Choroid plexus epithelial cell (primary cell): ENCODE results near the gene DRC7.
A peak's percentile ranks its signal among the peaks of the same experiment; 100 is the strongest.

Source experiments
- DNase-seq: peaks from one replicate; pipeline ENCODE4 v3.0.0-alpha.2; 2010; ENCODE audit warnings: low read depth
- H3K4me3 ChIP-seq: 2 replicates; pipeline ENCODE4 v1.5.1; 2011; ENCODE audit warnings: low read depth, mild to moderate bottlenecking, control low read depth, low read length, moderate library complexity
- TF ChIP-seq, protein P1 (sequence below): conservative IDR thresholded peaks from 2 replicates; pipeline ENCODE4 v1.5.1; 2011; ENCODE audit warnings: low read depth, mild to moderate bottlenecking, control low read depth, inconsistent platforms, low read length, moderate library complexity

The DRC7 gene

DNA sequence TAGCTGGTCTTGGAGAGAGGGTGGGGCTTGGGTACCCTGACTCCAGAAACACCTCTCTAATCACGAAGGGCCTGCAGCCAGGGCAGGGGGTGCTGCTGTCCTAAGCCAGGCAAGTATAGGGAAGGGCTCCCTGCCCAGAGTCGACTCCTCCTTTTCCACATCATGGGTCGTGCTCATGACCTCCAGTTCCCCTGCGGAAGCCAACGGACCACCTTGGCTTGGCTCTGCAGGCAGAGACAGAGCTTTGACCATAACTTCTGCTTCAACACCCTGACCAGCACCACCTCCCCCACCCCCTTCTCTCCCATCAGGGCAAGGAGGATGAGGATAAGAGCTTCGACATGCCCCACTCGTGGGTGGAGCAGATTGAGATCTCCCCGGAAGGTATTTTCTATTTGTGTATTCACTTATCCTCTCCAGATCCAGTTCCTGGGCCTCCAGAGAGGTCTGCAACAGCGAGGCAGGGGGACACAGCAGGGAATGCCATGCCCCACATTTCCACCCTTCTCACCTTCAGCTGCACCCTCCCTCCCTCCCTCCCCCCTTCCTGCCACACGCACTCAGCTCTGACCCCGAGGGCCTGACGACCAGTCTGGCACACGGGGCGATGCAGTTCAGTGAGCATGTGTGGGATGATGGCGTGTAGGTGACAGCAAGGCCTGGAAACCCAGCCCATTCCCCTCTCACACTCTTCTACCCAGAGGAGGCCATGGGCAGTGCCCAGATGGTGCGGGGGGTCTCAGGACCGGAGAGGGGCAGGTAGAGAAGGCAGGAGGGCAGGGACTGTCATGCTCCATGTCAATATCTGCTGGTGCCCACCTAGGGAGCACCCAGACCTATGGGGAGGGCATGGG lies 27.0 kb downstream of the DRC7 start:
- DNase-seq = no peak
- no peak overlapping the region for H3K4me3 ChIP-seq
- TF ChIP-seq, protein P1, sequence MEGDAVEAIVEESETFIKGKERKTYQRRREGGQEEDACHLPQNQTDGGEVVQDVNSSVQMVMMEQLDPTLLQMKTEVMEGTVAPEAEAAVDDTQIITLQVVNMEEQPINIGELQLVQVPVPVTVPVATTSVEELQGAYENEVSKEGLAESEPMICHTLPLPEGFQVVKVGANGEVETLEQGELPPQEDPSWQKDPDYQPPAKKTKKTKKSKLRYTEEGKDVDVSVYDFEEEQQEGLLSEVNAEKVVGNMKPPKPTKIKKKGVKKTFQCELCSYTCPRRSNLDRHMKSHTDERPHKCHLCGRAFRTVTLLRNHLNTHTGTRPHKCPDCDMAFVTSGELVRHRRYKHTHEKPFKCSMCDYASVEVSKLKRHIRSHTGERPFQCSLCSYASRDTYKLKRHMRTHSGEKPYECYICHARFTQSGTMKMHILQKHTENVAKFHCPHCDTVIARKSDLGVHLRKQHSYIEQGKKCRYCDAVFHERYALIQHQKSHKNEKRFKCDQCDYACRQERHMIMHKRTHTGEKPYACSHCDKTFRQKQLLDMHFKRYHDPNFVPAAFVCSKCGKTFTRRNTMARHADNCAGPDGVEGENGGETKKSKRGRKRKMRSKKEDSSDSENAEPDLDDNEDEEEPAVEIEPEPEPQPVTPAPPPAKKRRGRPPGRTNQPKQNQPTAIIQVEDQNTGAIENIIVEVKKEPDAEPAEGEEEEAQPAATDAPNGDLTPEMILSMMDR = no peak

DNA sequence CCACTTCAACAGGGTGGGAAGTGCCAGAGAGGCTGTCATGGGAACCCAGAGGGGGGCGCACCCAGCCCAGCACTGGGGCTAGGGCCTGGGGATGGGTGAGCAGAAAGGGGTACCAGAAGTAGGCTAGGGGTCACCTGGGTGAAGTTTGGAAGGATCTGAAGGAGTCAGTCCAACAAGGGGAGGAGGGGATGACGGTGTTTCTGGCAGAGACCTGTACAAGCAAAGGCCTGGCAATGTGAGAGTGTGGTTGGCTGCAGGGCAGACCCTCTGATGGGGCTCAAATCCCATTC lies 27.5 kb downstream of the DRC7 start:
- DNase-seq = no peak
- no peak overlapping the region for H3K4me3 ChIP-seq
- TF ChIP-seq, protein P1 = no peak

DNA sequence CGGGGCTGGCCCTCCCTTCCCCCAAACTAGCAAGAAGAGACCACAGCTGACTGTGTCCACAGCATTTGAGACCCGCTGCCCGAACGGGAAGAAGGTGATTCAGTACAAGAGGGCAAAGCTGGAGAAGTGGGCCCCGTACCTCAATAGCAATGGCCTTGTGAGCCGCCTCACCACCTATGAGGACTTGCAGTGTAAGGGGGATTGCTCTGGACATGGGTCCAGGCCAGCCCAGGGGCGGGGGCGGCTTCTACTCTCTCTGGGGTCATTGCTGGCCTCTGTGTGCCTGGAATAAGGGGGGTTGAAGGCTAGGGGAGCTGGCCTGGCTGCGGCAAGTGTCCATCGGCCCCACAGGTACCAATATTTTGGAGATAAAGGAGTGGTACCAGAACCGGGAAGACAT lies 28.0 kb downstream of the DRC7 start:
- TF ChIP-seq, protein P1 = no peak
- H3K4me3 ChIP-seq = no peak overlapping the region
- DNase-seq = no peak

DNA sequence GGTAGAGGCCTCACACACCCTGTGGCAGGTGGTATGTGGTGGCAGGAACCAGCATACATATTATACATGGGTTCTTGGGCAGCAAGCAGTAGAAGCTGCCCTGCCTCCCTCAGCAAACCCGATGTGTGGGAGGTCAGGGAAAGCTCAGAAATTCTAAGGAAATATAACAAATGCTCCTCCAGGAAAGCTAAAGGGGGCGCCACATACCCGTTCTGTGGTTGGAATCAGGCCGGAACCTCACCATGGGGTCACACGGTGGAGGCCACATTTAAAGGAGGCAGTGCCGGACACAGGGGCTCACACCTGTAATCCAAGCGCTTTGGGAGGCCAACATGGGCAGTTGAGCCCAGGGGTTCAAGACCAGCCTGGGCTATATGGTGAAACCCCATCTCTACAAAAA lies 28.6 kb downstream of the DRC7 start:
- TF ChIP-seq, protein P1 = peak; percentile 49
- DNase-seq = peak; percentile 28

DNA sequence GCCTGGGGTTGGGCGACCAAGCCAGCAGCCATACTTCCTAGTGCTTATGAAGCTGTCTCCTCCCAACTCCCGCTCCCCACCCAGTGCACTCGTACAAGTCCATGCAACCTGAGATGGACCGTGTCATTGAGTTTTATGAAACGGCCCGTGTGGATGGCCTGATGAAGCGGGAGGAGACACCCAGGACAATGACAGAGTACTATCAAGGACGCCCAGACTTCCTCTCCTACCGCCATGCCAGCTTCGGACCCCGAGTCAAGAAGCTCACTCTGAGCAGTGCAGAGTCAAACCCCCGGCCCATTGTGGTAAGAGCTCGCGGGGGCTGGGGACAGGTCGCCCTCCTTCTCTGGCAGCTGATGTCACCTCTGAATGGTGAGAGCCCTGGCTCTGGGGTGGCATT lies 29.9 kb downstream of the DRC7 start:
- TF ChIP-seq, protein P1 = no peak
- no peak overlapping the region for H3K4me3 ChIP-seq
- no peak for DNase-seq

More for the DNA sequence above, 28.6 kb downstream of the DRC7 start:
- H3K4me3 ChIP-seq = no peak overlapping the region

DNA sequence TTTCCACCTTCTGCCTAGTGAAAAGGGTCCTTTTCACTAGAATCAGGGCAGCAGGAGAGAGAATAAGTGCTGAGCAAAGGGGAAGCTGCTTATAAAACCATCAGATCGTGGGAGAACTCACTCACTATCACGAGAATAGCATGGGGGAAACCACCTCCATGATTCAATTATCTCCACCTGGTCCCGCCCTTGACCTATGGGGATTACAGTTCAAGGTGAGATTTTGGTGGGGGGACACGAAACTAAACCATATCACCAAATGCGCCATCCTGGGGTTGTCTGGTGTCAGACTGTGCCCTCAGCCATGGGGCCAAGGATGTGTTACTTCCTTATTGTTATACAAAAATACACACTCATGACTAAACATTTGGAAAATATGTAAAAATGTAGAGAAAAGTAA lies 30.5 kb downstream of the DRC7 start:
- TF ChIP-seq, protein P1 = no peak
- no peak for DNase-seq
- no peak overlapping the region for H3K4me3 ChIP-seq

DNA sequence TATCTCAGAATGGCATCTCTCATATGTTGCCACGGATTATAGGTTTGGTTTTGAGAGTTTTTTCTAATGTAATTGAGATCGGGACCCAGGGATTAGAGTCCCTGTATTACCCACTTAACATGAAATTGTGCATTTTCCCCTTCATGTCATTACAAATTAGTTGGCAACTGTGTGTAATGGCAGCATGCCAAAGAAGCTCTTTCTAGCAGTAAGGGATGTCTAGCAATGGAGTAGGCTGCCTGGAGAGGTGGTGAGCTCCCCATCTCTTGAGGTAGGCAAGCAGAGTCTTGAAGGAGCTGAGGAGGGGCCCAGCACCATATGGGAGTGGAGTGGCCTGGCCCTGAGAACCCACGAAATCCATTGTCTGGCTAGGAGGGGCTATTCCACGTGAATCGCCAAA lies 30.9 kb downstream of the DRC7 start:
- no peak overlapping the region for H3K4me3 ChIP-seq
- peak; percentile 14 for DNase-seq
- TF ChIP-seq, protein P1 = no peak
